Measurements from ENCODE around the gene RABGAP1L.

GRCh38 chr1:175005085-175005783 is 845.9 kb downstream of the RABGAP1L start:
- TF ChIP-seq POLR2AphosphoS5 (IDR thresholded peaks at IDR 0.05) (no peak), POLR2A (IDR thresholded peaks at IDR 0.05; ENCODE audit: low read depth) (no peak), EP300 (IDR thresholded peaks at IDR 0.05) (no peak)
- TF ChIP-seq, protein P1, sequence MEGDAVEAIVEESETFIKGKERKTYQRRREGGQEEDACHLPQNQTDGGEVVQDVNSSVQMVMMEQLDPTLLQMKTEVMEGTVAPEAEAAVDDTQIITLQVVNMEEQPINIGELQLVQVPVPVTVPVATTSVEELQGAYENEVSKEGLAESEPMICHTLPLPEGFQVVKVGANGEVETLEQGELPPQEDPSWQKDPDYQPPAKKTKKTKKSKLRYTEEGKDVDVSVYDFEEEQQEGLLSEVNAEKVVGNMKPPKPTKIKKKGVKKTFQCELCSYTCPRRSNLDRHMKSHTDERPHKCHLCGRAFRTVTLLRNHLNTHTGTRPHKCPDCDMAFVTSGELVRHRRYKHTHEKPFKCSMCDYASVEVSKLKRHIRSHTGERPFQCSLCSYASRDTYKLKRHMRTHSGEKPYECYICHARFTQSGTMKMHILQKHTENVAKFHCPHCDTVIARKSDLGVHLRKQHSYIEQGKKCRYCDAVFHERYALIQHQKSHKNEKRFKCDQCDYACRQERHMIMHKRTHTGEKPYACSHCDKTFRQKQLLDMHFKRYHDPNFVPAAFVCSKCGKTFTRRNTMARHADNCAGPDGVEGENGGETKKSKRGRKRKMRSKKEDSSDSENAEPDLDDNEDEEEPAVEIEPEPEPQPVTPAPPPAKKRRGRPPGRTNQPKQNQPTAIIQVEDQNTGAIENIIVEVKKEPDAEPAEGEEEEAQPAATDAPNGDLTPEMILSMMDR (IDR thresholded peaks at IDR 0.05): no peak
